ENCODE measurements around the gene PKD1.
"Not testable (repeated sequence)": the region's sequence is repeated elsewhere in the genome, so short reads cannot be mapped to it uniquely, and the experiment has no call there.

The PKD1 gene

GRCh38 chr16:2149630-2150417 lies 14.1 kb upstream of the PKD1 start:
- DNase-seq, result no peak

- no peak for DNase-seq
These were observed 13.3 kb upstream of the PKD1 start for GRCh38 chr16:2148714-2149629.

GRCh38 chr16:2147981-2148671 lies 12.4 kb upstream of the PKD1 start, which contains the start of gene RAB26:
RAB26 (plus strand) TSS chr16:2148625; CDS start chr16:2148784, 159 bp downstream.
- DNase-seq, result peak; percentile 46

- no peak for DNase-seq
These were observed 11.7 kb upstream of the PKD1 start for GRCh38 chr16:2147378-2147777.

GRCh38 chr16:2145843-2146242 lies 10.1 kb upstream of the PKD1 start:
- no peak for DNase-seq

GRCh38 chr16:2143878-2144485 lies 8.3 kb upstream of the PKD1 start:
- no peak for DNase-seq

GRCh38 chr16:2142942-2143877 lies 7.5 kb upstream of the PKD1 start:
- no peak for DNase-seq

- not testable (repeated sequence) for DNase-seq
These were observed 627 bp downstream of the PKD1 start for GRCh38 chr16:2135071-2135470.

- DNase-seq, result not testable (repeated sequence)
These were observed 1.9 kb downstream of the PKD1 start for GRCh38 chr16:2133797-2134196.

GRCh38 chr16:2129890-2130447 lies 5.7 kb downstream of the PKD1 start:
- not testable (repeated sequence) for DNase-seq

GRCh38 chr16:2129251-2129650 lies 6.4 kb downstream of the PKD1 start:
- not testable (repeated sequence) for DNase-seq

- peak; percentile 36 for DNase-seq
These were observed 7.9 kb downstream of the PKD1 start for GRCh38 chr16:2127630-2128280.

- not testable (repeated sequence) for DNase-seq
These were observed 8.7 kb downstream of the PKD1 start for GRCh38 chr16:2126928-2127556.

- DNase-seq, result not testable (repeated sequence)
These were observed 9.4 kb downstream of the PKD1 start for GRCh38 chr16:2126161-2126743.

GRCh38 chr16:2125609-2126008 lies 10.1 kb downstream of the PKD1 start:
- DNase-seq, result not testable (repeated sequence)

- DNase-seq, result not testable (repeated sequence)
These were observed 10.8 kb downstream of the PKD1 start for GRCh38 chr16:2124694-2125444.

- not testable (repeated sequence) for DNase-seq
These were observed 11.4 kb downstream of the PKD1 start for GRCh38 chr16:2124377-2124693.

GRCh38 chr16:2123706-2124376 lies 11.9 kb downstream of the PKD1 start:
- DNase-seq, result not testable (repeated sequence)
